GM23338 (cell line): ENCODE measurements around the gene ACSM4. TPM values are rescaled to one million over a fixed set of nuclear protein-coding genes. Genes with fewer than 3 reads are reported as not detected.
"Not testable (repeated sequence)": the region's sequence is repeated elsewhere in the genome, so short reads cannot be mapped to it uniquely, and the experiment has no call there.

Experiments used
- ATAC-seq: fragments of 200-7000 bp; cut with Tn5 transposase; 3 replicates; pipeline ENCODE4 v1.9.1; 2020
- DNase-seq: peaks from one replicate; pipeline ENCODE4 v3.0.0-alpha.2; 2015; ENCODE audit warnings: low spot score
- H2AFZ ChIP-seq: fragments of 200-600 bp; sonication (generic); 2 replicates; pipeline ENCODE4 v1.8.0; 2016; ENCODE audit warnings: antibody characterized with exemption, mild to moderate bottlenecking, moderate library complexity
- H3F3A ChIP-seq: fragments of 200-600 bp; sonication (generic); replicated peaks from 2 replicates; pipeline ENCODE4 v1.8.0; 2017; ENCODE audit warnings: antibody characterized with exemption, mixed run types, low read depth
- H3K27ac ChIP-seq: fragments of 200-600 bp; sonication (generic); 2 replicates; pipeline ENCODE4 v1.6.1; 2016; ENCODE audit warnings: low read depth
- H3K27me3 ChIP-seq: fragments of 200-600 bp; sonication (generic); 2 replicates; pipeline ENCODE4 v1.8.0; 2016; ENCODE audit warnings: mild to moderate bottlenecking, mixed run types, moderate library complexity; ENCODE audit not compliant: insufficient read depth
- H3K36me3 ChIP-seq: fragments of 200-600 bp; sonication (generic); 2 replicates; pipeline ENCODE4 v1.8.0; 2016; ENCODE audit warnings: mild to moderate bottlenecking; ENCODE audit not compliant: insufficient read depth
- H3K4me1 ChIP-seq: fragments of 200-600 bp; sonication (generic); 2 replicates; pipeline ENCODE4 v1.8.0; 2016; ENCODE audit warnings: mild to moderate bottlenecking, moderate library complexity; ENCODE audit not compliant: insufficient read depth
- H3K4me2 ChIP-seq: fragments of 200-600 bp; sonication (generic); 2 replicates; pipeline ENCODE4 v1.7.1; 2017; ENCODE audit warnings: mixed run types
- H3K4me3 ChIP-seq: fragments of 200-600 bp; sonication (generic); 2 replicates; pipeline ENCODE4 v1.6.1; 2016; ENCODE audit warnings: mixed run types
- H3K79me2 ChIP-seq: fragments of 200-600 bp; sonication (generic); replicated peaks from 2 replicates; pipeline ENCODE4 v1.8.0; 2017; ENCODE audit warnings: mild to moderate bottlenecking; ENCODE audit not compliant: insufficient read depth
- H3K9me2 ChIP-seq: fragments of 200-600 bp; sonication (generic); 2 replicates; pipeline ENCODE4 v1.8.0; 2017; ENCODE audit not compliant: insufficient read depth
- H4K20me1 ChIP-seq: fragments of 200-600 bp; sonication (generic); replicated peaks from 2 replicates; pipeline ENCODE4 v1.8.0; 2017; ENCODE audit warnings: mild to moderate bottlenecking; ENCODE audit not compliant: insufficient read depth
- H3K27ac Mint-ChIP-seq: 2 replicates; pipeline ENCODE4 v1.8.0; 2020; ENCODE audit warnings: inconsistent platforms, mild to moderate bottlenecking, moderate library complexity, mixed read lengths
- H3K27me3 Mint-ChIP-seq: 3 replicates; pipeline ENCODE4 v1.8.0; 2022; ENCODE audit warnings: low read depth, mild to moderate bottlenecking, moderate library complexity, mixed read lengths, inconsistent platforms; ENCODE audit not compliant: insufficient read depth, poor library complexity
- H3K36me3 Mint-ChIP-seq: 3 replicates; pipeline ENCODE4 v1.8.0; 2021; ENCODE audit warnings: low read depth, mild to moderate bottlenecking, inconsistent platforms, moderate library complexity, mixed read lengths
- H3K4me1 Mint-ChIP-seq: 3 replicates; pipeline ENCODE4 v1.8.0; 2020; ENCODE audit warnings: mild to moderate bottlenecking, inconsistent platforms, mixed read lengths
- H3K4me3 Mint-ChIP-seq: 3 replicates; pipeline ENCODE4 v1.8.0; 2021; ENCODE audit warnings: moderate library complexity, mild to moderate bottlenecking, inconsistent platforms, mixed read lengths
- H3K9me3 Mint-ChIP-seq: 3 replicates; pipeline ENCODE4 v1.8.0; 2020; ENCODE audit warnings: moderate library complexity, mild to moderate bottlenecking, inconsistent platforms, mixed read lengths
- CREB1 ChIP-seq: fragments of 250-450 bp; sonication (Bioruptor Pico); IDR thresholded peaks from 2 replicates; pipeline ENCODE4 v1.5.0; 2020; ENCODE audit warnings: low read depth, mild to moderate bottlenecking, moderate library complexity
- ETS1 ChIP-seq: IDR thresholded peaks from 2 replicates; pipeline ENCODE4 v1.6.1; 2016; ENCODE audit warnings: antibody characterized with exemption
- EZH2 ChIP-seq: fragments of 200-600 bp; sonication (generic); IDR thresholded peaks from one replicate; pipeline ENCODE4 v1.8.0; 2017; ENCODE audit warnings: antibody characterized with exemption, mild to moderate bottlenecking, low read depth; ENCODE audit not compliant: unreplicated experiment
- EZH2phosphoT487 ChIP-seq: fragments of 200-600 bp; sonication (generic); IDR thresholded peaks from one replicate; pipeline ENCODE4 v1.8.1; 2018; ENCODE audit warnings: antibody characterized with exemption; ENCODE audit not compliant: unreplicated experiment
- JUNB ChIP-seq: IDR thresholded peaks from one replicate; pipeline ENCODE4 v1.6.1; 2016; ENCODE audit warnings: antibody characterized with exemption; ENCODE audit not compliant: unreplicated experiment
- REST ChIP-seq: IDR thresholded peaks from one replicate; pipeline ENCODE4 v1.6.1; 2018; ENCODE audit warnings: antibody characterized with exemption; ENCODE audit not compliant: unreplicated experiment
- ZNF114 ChIP-seq: fragments of 250-450 bp; sonication (Bioruptor Pico); IDR thresholded peaks from 2 replicates; pipeline ENCODE4 v1.5.0; 2020; ENCODE audit warnings: mild to moderate bottlenecking, moderate library complexity
- ZNF331 ChIP-seq: fragments of 250-450 bp; sonication (Bioruptor Pico); IDR thresholded peaks from 2 replicates; pipeline ENCODE4 v1.5.0; 2020; ENCODE audit warnings: low read depth, mild to moderate bottlenecking, moderate library complexity
- ZNF462 ChIP-seq: fragments of 250-450 bp; sonication (Bioruptor Pico); IDR thresholded peaks from 2 replicates; pipeline ENCODE4 v1.5.0; 2020; ENCODE audit warnings: mild to moderate bottlenecking, moderate library complexity
- polyA plus RNA-seq: library from polyadenylated mRNA; unstranded; fragments of >200 nt; fragmentation: Nextera tagmentation; extraction: Ambion mirVana; gene quantifications from 2 replicates; pipeline ENCODE4 v1.2.1, GENCODE V29; 2016
- total RNA-seq: library from RNA; depleted of rRNA; stranded (reverse); fragments of >200 nt; shearing (Covaris generic); gene quantifications from 2 replicates; pipeline ENCODE4 v1.2.3, GENCODE V29; 2014

The ACSM4 gene
- total and polyA plus RNA-seq, 2 experiments from 2014 or later = not detected

- TF ChIP-seq ZNF462 (CRISPR knock-in tag) (no peak), EZH2phosphoT487 (no peak), ZNF331 (no peak), ZNF114 (no peak)
Measured at GRCh38 chr12:7271893-7272514, 31.9 kb upstream of the ACSM4 start (continued).

- not testable (repeated sequence) for ATAC-seq, DNase-seq, H4K20me1 ChIP-seq, H3K27ac ChIP-seq, H3K27ac Mint-ChIP-seq, H3K9me2 ChIP-seq, H3K79me2 ChIP-seq, H3K4me3 ChIP-seq, H3F3A ChIP-seq, H3K4me1 Mint-ChIP-seq, H3K4me2 ChIP-seq, H3K4me3 Mint-ChIP-seq, H3K36me3 ChIP-seq, H3K27me3 Mint-ChIP-seq, H3K9me3 Mint-ChIP-seq, H3K36me3 Mint-ChIP-seq, H3K4me1 ChIP-seq, H3K27me3 ChIP-seq, H2AFZ ChIP-seq
Measured at GRCh38 chr12:7275482-7275881, 28.4 kb upstream of the ACSM4 start.

GRCh38 chr12:7282844-7283243, 21.0 kb upstream of the ACSM4 start:
- H3K27ac Mint-ChIP-seq = no peak overlapping the region
- no peak for TF ChIP-seq CREB1 (CRISPR knock-in tag)
- no peak for TF ChIP-seq ETS1
- TF ChIP-seq REST = no peak
- no peak for TF ChIP-seq EZH2
- TF ChIP-seq JUNB = no peak
- TF ChIP-seq ZNF114 = no peak

More at GRCh38 chr12:7282844-7283243, 21.0 kb upstream of the ACSM4 start:
- no peaks in the 10 kb centered on the region; the same call in 1 of the 2 replicates for H3K36me3 ChIP-seq
- H3K4me3 Mint-ChIP-seq = no peak overlapping the region
- peak overlapping the region; percentile 45; the same call in 1 of the 2 replicates for H3K4me2 ChIP-seq
- DNase-seq (no peak), ATAC-seq (no peak)
- H3K4me3 ChIP-seq = no peak overlapping the region
- peaks cover 33% of the 10 kb centered on the region for H3K4me1 Mint-ChIP-seq
- H3K27ac ChIP-seq = no peak overlapping the region
- no peaks in the 10 kb centered on the region for H3K27me3 ChIP-seq
- peaks cover 28% of the 10 kb centered on the region for H3K36me3 Mint-ChIP-seq
- H3K79me2 ChIP-seq = no peaks in the 10 kb centered on the region
- peaks cover 35% of the 10 kb centered on the region for H3K9me3 Mint-ChIP-seq
- no peaks in the 10 kb centered on the region for H3F3A ChIP-seq
- peaks cover 6% of the 10 kb centered on the region for H3K27me3 Mint-ChIP-seq
- H3K9me2 ChIP-seq = peaks cover 5% of the 10 kb centered on the region; the same call in 1 of the 2 replicates
- H3K4me1 ChIP-seq = peaks cover 28% of the 10 kb centered on the region
- H4K20me1 ChIP-seq = no peaks in the 10 kb centered on the region
- H2AFZ ChIP-seq = peak overlapping the region; percentile 11
